Activated CD4-positive, CD25-positive, alpha-beta regulatory T cell treated with anti-CD3 and anti-CD28 coated beads, Interleukin-2, amount 50 U/mL, for 24 hours (primary cell): ENCODE data around the gene DNASE2.
A peak's percentile ranks its signal among the peaks of the same experiment; 100 is the strongest.

Experiments used
- ATAC-seq, 2 donors: fragments of 150-1000 bp; cut with Tn5 transposase; one replicate each; pipeline ENCODE4 v1.10.0; 2021; ENCODE audit warnings: mild to moderate bottlenecking in 1 of 2, moderate library complexity in 1 of 2

The DNASE2 gene

DNA sequence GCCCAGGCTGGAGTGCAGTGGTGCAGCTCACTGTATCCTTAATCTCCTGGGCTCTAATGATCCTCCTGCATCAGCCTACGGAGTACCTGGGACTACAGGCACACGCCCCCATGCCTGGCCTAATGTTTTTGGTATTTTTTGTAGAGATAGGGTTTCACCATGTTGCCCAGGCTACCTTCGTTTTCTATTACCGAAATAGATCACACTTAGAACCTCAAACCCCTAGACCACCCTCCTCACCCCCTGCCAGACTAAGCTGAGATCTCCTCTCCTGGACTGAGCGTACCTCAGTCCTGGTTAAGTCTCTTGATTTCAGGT, 5.4 kb upstream of the DNASE2 start:
- ATAC-seq, result no peak

GRCh38 chr19:12885749-12886650, 4.8 kb upstream of the DNASE2 start:
- no peak for ATAC-seq

DNA sequence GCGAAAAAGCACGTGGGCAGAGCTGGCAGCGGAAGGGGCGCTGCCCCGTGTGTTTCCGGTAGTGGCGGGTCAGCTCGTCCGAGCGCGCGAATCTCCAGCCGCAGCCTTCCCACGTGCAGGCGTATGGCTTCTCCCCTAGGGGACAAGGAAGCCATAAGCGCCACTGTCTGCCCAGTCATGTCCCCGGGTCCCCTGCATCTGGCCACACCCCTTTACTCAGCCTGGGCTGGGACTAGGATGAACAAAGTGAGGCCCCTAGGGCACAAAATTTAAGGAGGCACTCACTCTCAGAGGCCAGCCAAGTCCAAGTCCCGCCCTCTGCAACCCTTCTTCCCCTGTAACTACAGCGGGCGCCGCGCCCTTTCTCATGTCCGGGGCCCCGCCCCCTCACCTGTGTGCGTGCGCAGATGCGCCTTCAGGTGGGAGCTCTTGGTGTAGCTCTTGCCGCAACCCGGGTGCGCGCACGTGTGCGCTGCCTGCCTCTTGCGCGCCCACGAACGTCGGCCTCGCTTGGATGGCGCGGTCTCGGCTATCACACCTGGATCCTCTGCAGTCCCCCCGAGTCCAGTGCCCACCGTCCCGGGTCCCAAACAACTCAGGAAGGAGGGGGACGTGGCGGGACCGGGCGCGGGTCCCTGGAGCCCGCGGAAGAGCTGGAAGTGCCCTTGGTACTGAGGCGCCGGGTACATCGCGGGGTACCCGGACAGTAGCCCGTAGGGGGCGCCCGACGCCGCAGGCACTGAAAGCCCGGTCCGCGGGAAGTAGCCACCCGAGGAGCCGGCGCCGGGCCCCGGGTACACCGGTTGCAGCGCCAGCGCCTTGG, 3.9 kb upstream of the DNASE2 start:
- peak; percentile 73 to 75 for ATAC-seq

DNA sequence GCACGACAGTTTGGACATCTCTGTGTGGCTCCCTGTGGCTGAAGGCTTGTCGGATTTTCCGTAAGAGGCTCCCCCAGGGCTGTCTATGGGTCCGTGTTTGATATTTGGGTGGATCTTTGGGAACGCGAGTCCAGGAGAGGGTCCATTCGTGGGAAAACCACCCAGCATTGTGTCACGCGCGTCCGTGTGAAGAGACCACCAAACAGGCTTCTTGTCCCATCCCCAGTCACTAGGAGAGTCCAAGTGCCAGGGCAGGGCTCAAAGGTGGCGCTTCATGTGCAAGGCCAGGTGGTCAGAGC, 3.3 kb upstream of the DNASE2 start:
- ATAC-seq, result no peak

- no peak for ATAC-seq
Measured at GRCh38 chr19:12884202-12884601, 3.0 kb upstream of the DNASE2 start.

DNA sequence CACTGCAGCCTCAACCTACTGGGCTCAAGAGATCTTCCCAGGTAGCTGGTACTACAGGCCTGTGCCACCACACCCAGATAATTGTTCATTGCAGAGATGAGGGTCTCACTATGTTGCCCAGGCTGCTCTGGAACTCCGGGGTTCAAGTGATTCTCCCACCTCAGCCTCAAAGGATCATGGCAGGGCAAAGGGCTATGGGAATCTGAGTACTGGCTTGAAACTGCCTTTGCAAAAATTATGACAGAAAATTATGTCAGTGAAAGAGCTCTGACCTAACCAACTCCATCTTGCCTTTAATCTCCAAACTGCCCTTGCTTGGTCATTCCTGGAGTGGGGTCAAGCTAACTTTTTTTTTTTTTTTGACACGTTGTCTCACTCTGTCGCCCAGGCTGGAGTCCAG, 1.3 kb upstream of the DNASE2 start:
- ATAC-seq, result no peak

- ATAC-seq, result peak in 1 of 2 donors; percentile 1
Measured at GRCh38 chr19:12880551-12881171, 588 bp downstream of the DNASE2 start.

GRCh38 chr19:12875086-12875485, 6.2 kb downstream of the DNASE2 start:
- no peak for ATAC-seq

- no peak for ATAC-seq
Measured at GRCh38 chr19:12873891-12874745, 7.1 kb downstream of the DNASE2 start.

DNA sequence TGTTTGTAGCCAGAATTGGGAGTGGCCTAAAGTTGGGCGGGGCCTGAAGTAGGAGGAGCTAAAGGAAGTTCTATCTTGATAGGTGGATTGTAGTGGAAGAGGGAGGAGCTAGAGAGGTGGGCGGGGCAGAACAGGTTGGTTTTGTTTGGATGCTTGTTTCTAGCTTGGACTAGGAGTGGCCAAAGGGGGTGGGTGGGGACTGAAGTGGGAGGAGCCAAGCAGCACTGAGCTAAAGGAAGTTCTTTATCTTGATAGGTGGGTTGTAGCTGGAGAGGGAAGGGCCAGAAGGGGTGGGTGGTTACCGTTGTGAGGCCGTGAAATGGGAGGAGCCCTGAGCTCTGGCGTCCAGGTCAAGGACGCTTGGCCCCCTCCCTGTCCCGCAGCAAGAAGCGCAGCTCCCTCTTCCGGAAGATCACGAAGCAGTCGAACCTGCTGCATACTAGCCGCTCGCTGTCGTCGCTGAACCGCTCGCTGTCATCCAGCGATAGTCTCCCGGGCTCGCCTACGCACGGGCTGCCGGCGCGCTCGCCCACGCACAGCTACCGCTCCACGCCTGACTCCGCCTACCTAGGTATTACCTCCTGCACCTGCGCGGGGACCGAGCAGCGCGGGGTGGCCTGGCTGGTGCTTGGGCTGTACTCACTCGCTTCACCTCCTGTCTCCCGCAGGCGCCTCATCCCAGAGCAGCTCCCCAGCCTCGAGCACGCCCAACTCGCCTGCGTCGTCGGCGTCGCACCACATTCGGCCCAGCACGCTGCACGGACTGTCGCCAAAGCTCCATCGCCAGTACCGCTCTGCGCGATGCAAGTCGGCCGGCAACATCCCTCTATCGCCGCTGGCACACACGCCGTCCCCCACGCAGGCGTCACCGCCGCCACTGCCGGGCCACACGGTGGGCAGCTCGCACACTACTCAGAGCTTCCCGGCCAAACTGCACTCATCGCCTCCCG, 8.0 kb downstream of the DNASE2 start:
- peak; percentile 40 to 49 for ATAC-seq

DNA sequence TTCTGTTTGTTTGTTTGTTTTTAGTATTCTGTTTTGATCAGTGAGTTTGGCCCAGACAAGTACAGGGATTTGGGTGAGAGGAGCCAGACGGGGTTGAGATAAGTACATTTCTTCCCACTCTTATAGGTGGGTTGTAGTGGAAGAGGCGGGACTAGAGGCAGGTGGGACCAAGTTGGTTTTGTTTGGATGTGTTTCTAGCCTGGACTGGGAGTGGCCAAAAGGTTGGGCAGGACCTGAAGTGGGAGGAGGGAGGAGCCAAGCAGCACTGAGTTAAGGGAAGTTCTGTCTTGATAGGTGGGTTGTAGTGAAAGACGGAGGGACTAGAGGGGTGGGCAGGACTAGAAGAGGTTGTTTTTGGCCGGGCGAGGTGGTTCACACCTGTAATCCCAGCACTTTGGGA, 9.0 kb downstream of the DNASE2 start:
- no peak for ATAC-seq

DNA sequence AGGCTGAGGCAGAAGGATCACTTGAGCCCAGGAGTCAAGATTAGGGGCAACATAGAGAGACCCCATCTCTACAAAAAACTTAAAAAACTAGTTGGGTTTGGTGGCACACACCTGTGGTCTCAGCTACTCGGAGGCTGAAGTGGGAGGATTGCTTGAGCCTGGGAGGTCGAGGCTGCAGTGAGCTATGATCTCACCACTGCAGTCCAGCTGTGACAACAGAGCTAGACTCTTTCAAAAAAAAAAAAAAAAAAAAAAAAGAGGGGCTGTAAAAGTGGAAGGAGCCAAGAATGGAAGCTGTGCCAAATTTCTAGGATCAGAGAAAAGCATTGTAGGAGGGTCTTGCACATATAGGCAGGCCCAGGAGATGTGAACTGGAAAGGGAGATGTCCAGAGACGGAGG, 9.6 kb downstream of the DNASE2 start:
- no peak for ATAC-seq

- no peak for ATAC-seq
Measured at GRCh38 chr19:12868540-12869112, 12.6 kb downstream of the DNASE2 start.

- ATAC-seq, result peak; percentile 69 to 70
Measured at GRCh38 chr19:12867120-12868099, 13.8 kb downstream of the DNASE2 start.

DNA sequence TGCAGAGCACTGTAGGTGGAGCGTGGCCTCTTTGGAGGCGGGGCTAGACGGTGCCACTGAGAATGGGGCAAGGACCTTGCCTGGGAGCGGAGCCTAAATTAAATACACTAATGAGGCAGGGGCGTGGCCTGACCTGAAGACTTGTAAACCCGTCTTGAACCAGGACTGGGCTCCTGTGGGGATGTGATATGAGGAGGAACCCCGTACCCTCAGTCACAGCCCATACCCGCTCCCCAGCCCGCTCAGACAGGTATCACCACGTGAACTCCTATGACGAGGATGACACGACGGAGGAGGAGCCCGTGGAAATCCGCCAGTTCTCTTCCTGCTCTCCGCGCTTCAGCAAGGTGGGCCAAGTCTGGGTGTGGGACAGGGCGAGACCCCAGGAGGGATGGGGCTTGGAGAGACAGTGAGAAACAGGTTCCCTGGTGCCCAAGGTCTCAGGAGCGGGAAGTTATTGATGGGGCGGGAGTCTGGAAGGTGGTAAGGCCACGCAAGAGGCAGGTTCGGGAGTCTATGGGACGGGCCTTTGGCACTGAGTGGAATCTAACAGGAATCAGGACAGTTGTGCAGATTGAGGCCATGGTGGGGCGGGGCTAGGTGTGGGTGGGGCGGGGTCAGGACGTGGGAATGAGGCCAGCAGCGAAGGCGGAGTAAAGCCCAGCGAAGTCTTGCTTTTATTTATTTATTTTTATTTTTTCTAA, 14.7 kb downstream of the DNASE2 start:
- ATAC-seq, result no peak

- ATAC-seq, result no peak
Measured at GRCh38 chr19:12865746-12866415, 15.4 kb downstream of the DNASE2 start.

DNA sequence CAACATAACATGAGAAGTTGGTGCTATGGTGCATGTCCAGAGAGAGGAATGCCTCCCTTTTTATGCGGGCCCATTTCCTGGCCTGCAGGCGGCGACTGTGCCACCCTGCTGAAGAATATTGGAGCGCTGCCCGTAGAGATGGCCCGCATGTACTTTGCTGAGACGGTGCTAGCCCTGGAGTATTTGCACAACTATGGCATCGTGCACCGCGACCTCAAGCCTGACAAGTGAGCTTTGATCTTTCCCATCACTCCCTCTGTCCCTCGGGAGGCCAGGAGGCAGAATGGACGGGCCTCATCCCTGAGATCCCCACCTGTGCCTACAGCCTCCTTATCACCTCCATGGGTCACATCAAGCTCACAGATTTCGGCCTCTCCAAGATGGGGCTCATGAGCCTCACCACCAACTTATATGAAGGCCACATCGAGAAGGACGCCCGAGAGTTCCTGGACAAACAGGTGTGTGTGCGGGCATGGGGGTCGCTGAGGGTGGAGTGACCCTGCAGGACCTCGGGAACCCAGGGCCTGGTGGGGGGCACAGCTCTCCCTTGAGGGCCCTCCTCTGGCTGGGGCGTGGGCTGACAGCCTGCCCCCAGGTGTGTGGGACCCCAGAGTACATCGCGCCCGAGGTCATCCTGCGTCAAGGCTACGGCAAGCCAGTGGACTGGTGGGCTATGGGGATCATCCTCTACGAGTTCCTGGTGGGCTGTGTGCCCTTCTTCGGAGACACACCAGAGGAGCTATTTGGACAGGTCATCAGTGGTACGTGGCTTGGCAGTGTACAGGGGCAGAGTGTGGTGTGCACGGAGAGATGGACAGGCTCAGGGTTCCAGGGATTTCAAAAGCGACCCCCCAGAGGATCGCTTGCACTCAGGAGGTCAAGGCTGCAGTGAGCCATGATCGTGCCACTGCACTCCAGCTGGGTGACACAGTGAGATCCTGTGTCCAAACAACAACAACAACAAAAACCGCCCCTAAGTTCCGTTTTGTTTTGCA, 16.2 kb downstream of the DNASE2 start:
- no peak for ATAC-seq
